ENCODE measurements around the gene TMEM203. TPM values are rescaled to one million over a fixed set of nuclear protein-coding genes. Genes with fewer than 3 reads are reported as not detected.

TMEM203 gene
- total RNA-seq, 1 donor from 2014 or later: 41.2 TPM

DNA sequence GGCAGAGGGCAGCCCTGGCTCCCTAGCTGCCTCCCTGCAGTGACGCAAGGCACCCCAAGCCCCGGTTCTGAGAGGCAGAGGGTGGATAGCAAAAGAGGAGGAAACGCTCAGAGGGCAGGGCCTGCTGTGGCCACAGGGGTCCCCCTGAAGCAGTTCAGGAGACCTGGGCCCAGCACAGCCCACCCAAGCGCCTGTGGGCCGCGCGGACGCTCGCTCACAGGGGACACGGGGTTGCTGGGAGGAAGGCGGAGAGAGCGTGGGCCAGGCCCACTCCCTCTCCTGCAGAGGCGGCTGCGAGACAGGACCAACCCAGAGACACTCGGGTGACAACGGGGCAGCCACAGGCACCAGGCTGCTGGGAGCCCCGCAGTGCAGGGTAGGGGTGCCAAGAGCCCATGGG lies 25.7 kb downstream of the TMEM203 start:
- Mint-ChIP-seq H3K27ac (ENCODE audit: unreplicated experiment) (no peak overlapping the region), H3K27me3 (ENCODE audit: unreplicated experiment) (no peaks in the 10 kb centered on the region), H3K4me3 (ENCODE audit: unreplicated experiment) (no peak overlapping the region), H3K9me3 (ENCODE audit: unreplicated experiment) (no peaks in the 10 kb centered on the region), H3K36me3 (ENCODE audit: unreplicated experiment) (peaks cover 14% of the 10 kb centered on the region), H3K4me1 (ENCODE audit: unreplicated experiment) (peaks cover 2% of the 10 kb centered on the region)
- DNase-seq (ENCODE audit: extremely low spot score, unreplicated experiment): no peak
- TF ChIP-seq, protein P1, sequence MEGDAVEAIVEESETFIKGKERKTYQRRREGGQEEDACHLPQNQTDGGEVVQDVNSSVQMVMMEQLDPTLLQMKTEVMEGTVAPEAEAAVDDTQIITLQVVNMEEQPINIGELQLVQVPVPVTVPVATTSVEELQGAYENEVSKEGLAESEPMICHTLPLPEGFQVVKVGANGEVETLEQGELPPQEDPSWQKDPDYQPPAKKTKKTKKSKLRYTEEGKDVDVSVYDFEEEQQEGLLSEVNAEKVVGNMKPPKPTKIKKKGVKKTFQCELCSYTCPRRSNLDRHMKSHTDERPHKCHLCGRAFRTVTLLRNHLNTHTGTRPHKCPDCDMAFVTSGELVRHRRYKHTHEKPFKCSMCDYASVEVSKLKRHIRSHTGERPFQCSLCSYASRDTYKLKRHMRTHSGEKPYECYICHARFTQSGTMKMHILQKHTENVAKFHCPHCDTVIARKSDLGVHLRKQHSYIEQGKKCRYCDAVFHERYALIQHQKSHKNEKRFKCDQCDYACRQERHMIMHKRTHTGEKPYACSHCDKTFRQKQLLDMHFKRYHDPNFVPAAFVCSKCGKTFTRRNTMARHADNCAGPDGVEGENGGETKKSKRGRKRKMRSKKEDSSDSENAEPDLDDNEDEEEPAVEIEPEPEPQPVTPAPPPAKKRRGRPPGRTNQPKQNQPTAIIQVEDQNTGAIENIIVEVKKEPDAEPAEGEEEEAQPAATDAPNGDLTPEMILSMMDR (IDR thresholded peaks at IDR 0.05): no peak

DNA sequence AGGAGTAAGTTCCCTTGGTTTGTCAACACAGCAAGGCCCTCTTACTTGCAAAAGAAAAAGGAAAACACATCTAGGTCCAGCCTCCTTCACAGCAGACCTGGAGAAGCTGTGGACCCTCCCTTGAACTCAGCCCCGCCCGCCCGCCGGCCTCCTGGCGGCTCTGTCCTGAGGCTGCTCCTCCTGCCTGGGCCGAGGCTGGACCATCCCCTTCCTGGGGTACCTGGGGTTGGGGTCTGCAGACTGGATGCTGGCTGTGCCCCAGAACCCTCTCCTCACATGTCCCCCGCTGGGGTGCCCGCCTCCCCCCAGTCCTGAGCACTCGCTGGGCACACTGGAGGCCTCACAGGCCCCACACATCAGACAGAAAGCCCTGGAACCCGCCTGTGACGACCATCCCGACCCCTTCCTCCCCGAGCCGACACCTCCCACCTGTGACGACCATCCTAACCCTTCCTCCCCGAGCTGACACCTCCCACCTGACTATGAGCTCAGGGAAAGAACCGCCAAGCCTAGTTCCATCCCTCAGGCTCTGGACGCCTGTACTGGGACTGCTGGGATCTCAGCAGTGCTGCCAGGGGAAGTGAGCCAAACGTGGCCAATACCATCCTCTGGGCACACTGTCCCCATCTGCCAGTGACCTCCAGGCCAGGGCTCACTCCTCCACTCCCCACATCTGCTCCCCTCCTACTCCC lies 26.4 kb downstream of the TMEM203 start:
- Mint-ChIP-seq H3K27ac (ENCODE audit: unreplicated experiment) (no peak overlapping the region), H3K27me3 (ENCODE audit: unreplicated experiment) (no peaks in the 10 kb centered on the region), H3K4me3 (ENCODE audit: unreplicated experiment) (no peak overlapping the region), H3K9me3 (ENCODE audit: unreplicated experiment) (no peaks in the 10 kb centered on the region), H3K36me3 (ENCODE audit: unreplicated experiment) (peaks cover 12% of the 10 kb centered on the region), H3K4me1 (ENCODE audit: unreplicated experiment) (peaks cover 2% of the 10 kb centered on the region)
- DNase-seq (ENCODE audit: extremely low spot score, unreplicated experiment): no peak
- TF ChIP-seq, protein P1 (IDR thresholded peaks at IDR 0.05): no peak

DNA sequence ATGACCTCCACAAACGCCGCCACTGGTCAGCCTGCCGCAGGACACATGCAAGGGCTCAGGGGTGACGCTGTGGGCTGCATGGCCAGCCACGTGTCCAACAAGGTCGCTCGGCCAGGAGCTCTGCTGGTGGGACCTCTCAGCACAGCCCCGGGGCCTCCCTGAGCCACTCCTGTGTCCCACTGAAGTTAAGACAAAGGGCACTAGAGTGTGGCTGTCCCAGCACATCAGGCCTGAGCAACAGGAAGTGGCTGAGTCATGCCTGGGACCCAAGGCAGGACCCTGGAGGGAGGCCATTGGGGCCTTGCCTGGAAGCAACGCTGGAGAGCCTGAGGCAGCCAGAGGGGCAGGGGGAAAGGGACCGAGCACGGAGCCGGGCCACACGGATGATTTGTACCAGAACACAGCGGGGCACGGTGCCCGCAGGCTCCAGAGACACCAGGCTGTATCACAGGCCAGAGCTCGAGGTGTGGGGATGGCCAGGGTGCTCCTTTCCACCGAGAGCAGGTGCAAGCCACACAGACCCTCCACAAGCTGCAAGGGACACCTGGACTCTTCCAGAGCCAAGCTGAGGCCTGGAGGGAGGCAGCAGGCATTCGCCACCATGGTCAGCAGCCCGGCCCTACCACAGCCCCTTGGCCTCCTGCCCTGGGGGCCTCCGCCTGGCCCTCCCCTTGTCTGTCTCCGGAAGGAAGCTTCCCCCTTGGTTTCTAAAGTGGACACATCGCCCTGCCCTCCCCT lies 27.1 kb downstream of the TMEM203 start:
- TF ChIP-seq, protein P1 (IDR thresholded peaks at IDR 0.05): no peak
- H3K4me3 Mint-ChIP-seq (ENCODE audit: unreplicated experiment): no peak overlapping the region
- H3K27me3 Mint-ChIP-seq (ENCODE audit: unreplicated experiment): no peaks in the 10 kb centered on the region
- H3K27ac Mint-ChIP-seq (ENCODE audit: unreplicated experiment): no peak overlapping the region
- peaks cover 11% of the 10 kb centered on the region for H3K36me3 Mint-ChIP-seq (ENCODE audit: unreplicated experiment)
- no peak for DNase-seq (ENCODE audit: extremely low spot score, unreplicated experiment)
- peaks cover 2% of the 10 kb centered on the region for H3K4me1 Mint-ChIP-seq (ENCODE audit: unreplicated experiment)
- no peaks in the 10 kb centered on the region for H3K9me3 Mint-ChIP-seq (ENCODE audit: unreplicated experiment)

DNA sequence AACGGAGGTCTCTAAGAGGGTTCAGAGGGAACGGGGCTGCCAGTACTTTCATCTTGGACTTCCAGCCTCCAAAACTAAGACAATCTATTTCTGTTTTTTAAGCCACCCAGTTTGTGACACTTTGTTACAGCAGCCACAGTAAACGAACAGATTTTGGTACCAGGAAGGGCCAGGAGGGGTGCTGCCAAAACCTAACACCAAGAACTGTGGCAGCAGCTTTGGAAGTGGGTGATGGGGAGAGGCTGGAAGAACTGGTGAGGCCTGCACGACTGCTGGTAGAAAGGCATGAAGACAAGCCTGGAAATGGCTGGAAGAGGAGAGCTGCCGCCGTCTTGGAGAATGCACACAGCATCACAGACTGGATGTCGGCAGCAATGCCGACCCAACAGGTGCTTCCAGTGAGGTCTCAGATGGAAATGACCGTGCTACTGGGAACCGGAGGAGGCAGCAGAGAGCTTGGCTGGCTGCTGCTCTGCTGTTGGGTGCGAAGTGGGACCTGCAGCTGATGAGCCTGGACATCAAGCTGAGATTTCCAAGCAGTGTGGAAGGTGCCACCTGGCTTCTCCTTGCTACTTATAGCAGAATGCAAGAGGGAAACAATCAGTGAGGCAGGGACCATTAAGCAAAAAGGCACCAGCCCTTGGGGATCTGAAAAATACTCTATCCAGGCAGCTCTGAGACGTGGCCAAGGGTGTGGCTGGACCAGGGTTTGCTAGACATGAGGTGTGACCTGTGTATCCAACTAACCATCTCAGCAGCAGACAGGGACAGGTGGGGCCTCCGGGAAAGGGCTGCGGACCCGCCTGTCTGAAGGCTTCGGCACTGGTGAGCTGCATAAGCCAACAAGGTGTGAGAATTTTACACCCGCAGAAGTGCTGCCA lies 28.9 kb downstream of the TMEM203 start:
- DNase-seq (ENCODE audit: extremely low spot score, unreplicated experiment): no peak
- H3K9me3 Mint-ChIP-seq (ENCODE audit: unreplicated experiment): no peaks in the 10 kb centered on the region
- peaks cover 2% of the 10 kb centered on the region for H3K4me1 Mint-ChIP-seq (ENCODE audit: unreplicated experiment)
- H3K36me3 Mint-ChIP-seq (ENCODE audit: unreplicated experiment): peaks cover 7% of the 10 kb centered on the region
- H3K27me3 Mint-ChIP-seq (ENCODE audit: unreplicated experiment): no peaks in the 10 kb centered on the region
- H3K27ac Mint-ChIP-seq (ENCODE audit: unreplicated experiment): no peak overlapping the region
- no peak overlapping the region for H3K4me3 Mint-ChIP-seq (ENCODE audit: unreplicated experiment)
- TF ChIP-seq, protein P1 (IDR thresholded peaks at IDR 0.05): peak; percentile 48

Data from osteocyte (in vitro differentiated cells).